Testis (tissue), 3 donors: ENCODE data around the gene SPATA3. TPM values are rescaled to one million over a fixed set of nuclear protein-coding genes. Genes with fewer than 3 reads are reported as not detected.

ENCODE experiments used
- DNase-seq: peaks from one replicate; pipeline ENCODE4 v3.0.0-alpha.2; 2019
- H3K27ac ChIP-seq, 2 donors: fragments of 200-600 bp; sonication (generic); one replicate each; pipeline ENCODE4 v1.5.1; 2019
- H3K27me3 ChIP-seq: fragments of 200-600 bp; sonication (generic); one replicate; pipeline ENCODE4 v1.5.1; 2019
- H3K36me3 ChIP-seq: fragments of 200-600 bp; sonication (generic); one replicate; pipeline ENCODE4 v1.5.1; 2017; ENCODE audit warnings: low read depth; ENCODE audit errors: missing control alignments
- H3K4me1 ChIP-seq: fragments of 200-600 bp; sonication (generic); one replicate; pipeline ENCODE4 v1.5.1; 2019
- H3K4me3 ChIP-seq, 2 donors: fragments of 200-600 bp; sonication (generic); one replicate each; pipeline ENCODE4 v1.5.1; 2017 to 2019
- H3K9me3 ChIP-seq: fragments of 200-600 bp; sonication (generic); one replicate; pipeline ENCODE4 v1.5.1; 2017
- POLR2A ChIP-seq: fragments of 450-650 bp; IDR thresholded peaks from one replicate; pipeline ENCODE4 v1.6.1; 2017; ENCODE audit warnings: antibody characterized with exemption, mild to moderate bottlenecking, moderate library complexity
- WGBS, 2 donors: methylation state at CpG; one replicate each; pipeline ENCODE4 v1.1.5; 2018; 5-methylcytosine and 5-hydroxymethylcytosine counted together
- intact Hi-C: fragments of 100-400 bp; cut with DNase I; formaldehyde crosslinking; loops from one replicate; pipeline ENCODE4 v1.15.1; 2023; ENCODE audit warnings: low total_unique reads
- polyA plus RNA-seq: library from polyadenylated mRNA; stranded (reverse); fragments of 350-450 nt; fragmentation: Illumina TruSeq; extraction: RNeasy Lipid Tissue Mini Kit (QIAGEN cat#74804); gene quantifications from one replicate; pipeline ENCODE4 v1.2.3, GENCODE V29; 2014; ENCODE audit warnings: low read depth, low replicate concordance; ENCODE audit not compliant: insufficient read depth
- total RNA-seq, 2 donors: library from RNA; depleted of rRNA; stranded (reverse); fragments of >200 nt; gene quantifications; one replicate each; pipeline ENCODE4 v1.2.3, GENCODE V29; 2016
- TF ChIP-seq, protein P1 (sequence below), 3 experiments: fragments of 450-650 bp in 2 of 3; fragments of 200-600 bp in 1 of 3; sonication (generic) in 1 of 3; IDR thresholded peaks; one replicate each; pipeline ENCODE4 v1.5.1; 2016 to 2019; ENCODE audit warnings: antibody characterized with exemption in 3 of 3, mild to moderate bottlenecking in 2 of 3, moderate library complexity in 1 of 3

Gene SPATA3
- total and polyA plus RNA-seq, 3 donors from 2014 or later, result 18.6 to 211 (median 127) TPM

DNA sequence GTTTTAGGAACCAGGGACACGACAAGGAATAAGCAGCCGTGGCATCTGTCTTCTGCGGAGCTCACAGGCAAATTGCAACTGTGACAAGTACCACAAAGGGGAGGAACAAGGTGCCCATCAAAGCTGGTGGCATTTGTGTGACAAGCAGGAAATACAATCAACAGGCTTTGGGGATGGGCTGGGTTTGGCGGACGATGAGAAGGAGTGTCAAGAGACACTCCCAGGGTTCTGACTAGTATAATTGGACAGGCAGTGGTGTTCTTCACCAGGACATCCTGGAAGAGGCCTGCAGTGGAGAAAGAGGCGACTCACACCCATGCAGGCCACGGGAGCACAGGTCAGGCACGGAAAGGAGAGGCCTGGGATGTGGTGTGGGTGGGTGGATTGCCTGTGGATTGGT is 14.2 kb upstream of the SPATA3 start:
- H3K27ac ChIP-seq, result no peak overlapping the region
- no peak for DNase-seq
- TF ChIP-seq, protein P1, sequence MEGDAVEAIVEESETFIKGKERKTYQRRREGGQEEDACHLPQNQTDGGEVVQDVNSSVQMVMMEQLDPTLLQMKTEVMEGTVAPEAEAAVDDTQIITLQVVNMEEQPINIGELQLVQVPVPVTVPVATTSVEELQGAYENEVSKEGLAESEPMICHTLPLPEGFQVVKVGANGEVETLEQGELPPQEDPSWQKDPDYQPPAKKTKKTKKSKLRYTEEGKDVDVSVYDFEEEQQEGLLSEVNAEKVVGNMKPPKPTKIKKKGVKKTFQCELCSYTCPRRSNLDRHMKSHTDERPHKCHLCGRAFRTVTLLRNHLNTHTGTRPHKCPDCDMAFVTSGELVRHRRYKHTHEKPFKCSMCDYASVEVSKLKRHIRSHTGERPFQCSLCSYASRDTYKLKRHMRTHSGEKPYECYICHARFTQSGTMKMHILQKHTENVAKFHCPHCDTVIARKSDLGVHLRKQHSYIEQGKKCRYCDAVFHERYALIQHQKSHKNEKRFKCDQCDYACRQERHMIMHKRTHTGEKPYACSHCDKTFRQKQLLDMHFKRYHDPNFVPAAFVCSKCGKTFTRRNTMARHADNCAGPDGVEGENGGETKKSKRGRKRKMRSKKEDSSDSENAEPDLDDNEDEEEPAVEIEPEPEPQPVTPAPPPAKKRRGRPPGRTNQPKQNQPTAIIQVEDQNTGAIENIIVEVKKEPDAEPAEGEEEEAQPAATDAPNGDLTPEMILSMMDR (IDR thresholded peaks at IDR 0.05), result no peak
- no peak for TF ChIP-seq POLR2A
- no peaks in the 10 kb centered on the region for H3K9me3 ChIP-seq
- no peaks in the 10 kb centered on the region for H3K4me1 ChIP-seq
- intact Hi-C loops, result loop anchor here (10.0 kb wide), 2 partner anchors 77 to 157 kb away; no protein-coding TSS in a partner anchor
- no peak overlapping the region for H3K4me3 ChIP-seq
- WGBS, 2 donors, result 91 to 92% methylated on average over 8 of the region's 8 CpGs
- no peaks in the 10 kb centered on the region for H3K36me3 ChIP-seq
- no peaks in the 10 kb centered on the region for H3K27me3 ChIP-seq

DNA sequence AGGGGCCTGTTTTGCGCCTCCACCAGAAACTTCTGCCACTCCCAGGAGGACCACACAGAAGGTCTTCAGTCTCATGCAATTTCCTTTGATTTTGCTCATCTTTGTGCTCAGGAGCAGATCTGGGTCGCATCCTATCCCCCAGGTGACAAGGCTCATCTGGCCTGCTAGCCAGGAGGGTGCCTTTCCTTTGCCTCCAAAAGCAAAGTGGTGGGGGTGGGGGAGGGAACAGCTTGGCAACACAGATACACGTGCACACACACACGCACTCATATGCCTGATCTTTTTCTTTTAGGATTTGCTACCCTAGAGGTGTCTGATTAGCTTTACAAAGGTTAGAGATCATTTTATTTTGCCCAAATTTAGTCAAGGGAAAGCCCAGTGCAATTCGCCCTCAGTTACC is 13.8 kb upstream of the SPATA3 start:
- no peak for TF ChIP-seq POLR2A
- TF ChIP-seq, protein P1 (IDR thresholded peaks at IDR 0.05), result no peak
- no peak for DNase-seq
- intact Hi-C loops, result loop anchor here (10.0 kb wide), 2 partner anchors 77 to 157 kb away; no protein-coding TSS in a partner anchor
- Histone ChIP-seq H3K9me3 (no peaks in the 10 kb centered on the region), H3K27ac (no peak overlapping the region), H3K36me3 (no peaks in the 10 kb centered on the region), H3K4me1 (peaks cover 4% of the 10 kb centered on the region), H3K4me3 (no peak overlapping the region), H3K27me3 (no peaks in the 10 kb centered on the region)
- 90 to 100% methylated on average over 5 of the region's 5 CpGs for WGBS, 2 donors

DNA sequence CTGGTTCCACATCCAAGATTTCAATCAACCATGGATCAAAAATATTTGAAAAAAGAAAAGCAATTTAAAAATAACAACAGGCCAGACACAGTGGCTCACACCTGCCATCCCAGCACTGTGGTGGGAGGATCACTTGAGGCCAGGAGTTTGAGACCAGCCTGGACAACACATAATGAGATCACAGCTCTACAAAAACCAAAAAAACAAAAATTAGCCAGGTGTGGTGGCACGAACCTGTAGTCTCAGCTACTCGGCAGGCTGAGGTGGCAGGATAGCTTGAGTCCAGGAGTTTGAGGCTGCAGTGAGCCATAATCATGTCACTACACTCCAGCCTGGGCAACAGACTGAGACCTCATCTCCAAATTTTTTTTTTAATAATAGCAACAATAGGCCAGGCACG is 13.4 kb upstream of the SPATA3 start:
- no peaks in the 10 kb centered on the region for H3K9me3 ChIP-seq
- intact Hi-C loops, result loop anchor here (10.0 kb wide), 2 partner anchors 78 to 158 kb away; no protein-coding TSS in a partner anchor
- H3K4me1 ChIP-seq, result peaks cover 4% of the 10 kb centered on the region
- no peaks in the 10 kb centered on the region for H3K27me3 ChIP-seq
- TF ChIP-seq, protein P1 (IDR thresholded peaks at IDR 0.05), result no peak
- no peak for TF ChIP-seq POLR2A
- no peak for DNase-seq
- no peak overlapping the region for H3K4me3 ChIP-seq
- no peaks in the 10 kb centered on the region for H3K36me3 ChIP-seq
- H3K27ac ChIP-seq, result no peak overlapping the region
- WGBS, 2 donors, result 86 to 97% methylated on average over 3 of the region's 3 CpGs

DNA sequence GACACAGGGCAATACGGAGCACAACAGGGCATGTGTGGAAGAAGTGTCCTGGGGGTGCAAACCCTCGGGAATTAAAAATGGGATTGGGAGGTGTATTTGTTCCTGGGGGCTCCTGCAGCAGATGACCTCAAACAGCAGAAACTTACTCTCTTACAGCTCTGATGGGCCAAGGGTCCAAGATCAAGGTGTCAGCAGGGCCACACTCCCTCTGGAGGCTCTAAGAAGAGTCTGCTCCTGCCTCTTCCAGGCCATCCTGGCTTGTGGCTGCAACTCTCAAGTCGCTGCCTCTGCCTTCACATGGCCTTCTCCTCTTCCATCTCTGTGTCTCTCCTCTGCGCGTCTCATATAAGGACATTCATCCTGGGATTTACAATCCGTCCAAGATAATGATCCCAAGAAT is 12.4 kb upstream of the SPATA3 start:
- Histone ChIP-seq H3K4me3 (no peak overlapping the region), H3K36me3 (no peaks in the 10 kb centered on the region), H3K27ac (no peak overlapping the region), H3K9me3 (no peaks in the 10 kb centered on the region), H3K4me1 (peaks cover 4% of the 10 kb centered on the region), H3K27me3 (no peaks in the 10 kb centered on the region)
- no peak for DNase-seq
- intact Hi-C loops, result loop anchor here (10.0 kb wide), 2 partner anchors 79 to 159 kb away; no protein-coding TSS in a partner anchor
- TF ChIP-seq POLR2A, result no peak
- WGBS, 2 donors, result 92% methylated on average over 6 of the region's 6 CpGs

DNA sequence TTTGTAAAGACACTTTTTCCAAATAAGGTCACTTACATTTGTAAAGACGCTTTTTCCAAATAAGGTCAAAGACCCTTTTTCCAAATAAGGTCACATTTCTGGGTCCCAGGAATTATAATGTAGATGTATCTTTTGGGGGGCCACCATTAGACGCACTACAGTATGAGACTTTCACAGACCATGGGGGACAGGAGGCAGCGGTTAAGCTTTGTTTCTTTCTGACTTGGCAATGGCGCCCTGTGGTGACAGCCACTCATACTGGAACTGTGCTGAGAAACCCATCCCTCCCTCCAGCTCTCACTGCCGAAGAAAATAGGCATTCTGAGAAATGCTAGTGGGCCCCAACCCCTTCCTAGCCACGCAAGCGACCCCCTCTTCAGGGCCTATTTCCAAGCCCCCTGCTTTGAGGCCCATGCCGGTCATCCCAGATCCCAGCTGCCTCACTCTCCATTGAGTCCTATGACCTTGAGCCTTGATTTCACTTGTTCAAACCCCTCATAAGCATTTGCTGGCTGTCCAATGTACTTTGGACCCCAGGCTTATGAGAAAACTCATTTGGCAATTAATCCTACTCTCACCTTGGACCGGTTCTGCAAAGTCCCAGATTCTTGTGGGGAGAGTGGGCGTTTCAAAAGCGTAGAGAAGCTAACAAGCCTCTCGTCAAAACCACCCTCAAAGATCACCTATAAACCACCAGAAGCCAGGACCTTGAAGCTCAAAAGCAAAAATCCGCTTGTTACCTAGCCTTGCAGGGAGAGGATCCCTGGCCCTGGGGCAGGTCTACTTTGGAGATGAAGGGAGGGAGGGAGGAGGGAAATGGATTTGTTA is 11.3 kb upstream of the SPATA3 start:
- intact Hi-C loops, result loop anchor here (10.0 kb wide), 2 partner anchors 80 to 160 kb away; no protein-coding TSS in a partner anchor
- Histone ChIP-seq H3K4me1 (peaks cover 4% of the 10 kb centered on the region), H3K4me3 (no peak overlapping the region), H3K27me3 (no peaks in the 10 kb centered on the region), H3K36me3 (no peaks in the 10 kb centered on the region), H3K9me3 (no peaks in the 10 kb centered on the region), H3K27ac (no peak overlapping the region)
- 92 to 93% methylated on average over 12 to 13 of the region's 13 CpGs for WGBS, 2 donors
- no peak for DNase-seq
- TF ChIP-seq POLR2A, result no peak
- TF ChIP-seq, protein P1 (IDR thresholded peaks at IDR 0.05), result no peak
